ENCODE measurements around the gene SYNE2.

DNA sequence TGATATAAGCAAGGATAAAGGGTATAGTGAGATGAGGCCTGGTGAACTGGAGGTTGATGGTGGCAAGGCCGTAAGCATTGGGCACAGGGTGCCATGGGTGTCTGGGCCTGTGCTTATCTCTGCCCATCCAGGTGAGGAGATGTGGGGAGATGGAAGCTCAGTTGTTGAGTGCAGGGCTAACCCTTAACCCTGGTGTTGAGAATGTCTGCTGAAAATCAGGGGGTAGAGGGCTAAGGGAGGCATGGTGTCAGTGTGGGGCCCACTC is 86.1 kb downstream of the SYNE2 start:
- TF ChIP-seq, protein P1, sequence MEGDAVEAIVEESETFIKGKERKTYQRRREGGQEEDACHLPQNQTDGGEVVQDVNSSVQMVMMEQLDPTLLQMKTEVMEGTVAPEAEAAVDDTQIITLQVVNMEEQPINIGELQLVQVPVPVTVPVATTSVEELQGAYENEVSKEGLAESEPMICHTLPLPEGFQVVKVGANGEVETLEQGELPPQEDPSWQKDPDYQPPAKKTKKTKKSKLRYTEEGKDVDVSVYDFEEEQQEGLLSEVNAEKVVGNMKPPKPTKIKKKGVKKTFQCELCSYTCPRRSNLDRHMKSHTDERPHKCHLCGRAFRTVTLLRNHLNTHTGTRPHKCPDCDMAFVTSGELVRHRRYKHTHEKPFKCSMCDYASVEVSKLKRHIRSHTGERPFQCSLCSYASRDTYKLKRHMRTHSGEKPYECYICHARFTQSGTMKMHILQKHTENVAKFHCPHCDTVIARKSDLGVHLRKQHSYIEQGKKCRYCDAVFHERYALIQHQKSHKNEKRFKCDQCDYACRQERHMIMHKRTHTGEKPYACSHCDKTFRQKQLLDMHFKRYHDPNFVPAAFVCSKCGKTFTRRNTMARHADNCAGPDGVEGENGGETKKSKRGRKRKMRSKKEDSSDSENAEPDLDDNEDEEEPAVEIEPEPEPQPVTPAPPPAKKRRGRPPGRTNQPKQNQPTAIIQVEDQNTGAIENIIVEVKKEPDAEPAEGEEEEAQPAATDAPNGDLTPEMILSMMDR (IDR thresholded peaks at IDR 0.05; ENCODE audit: control extremely low read depth in 1 of 3, insufficient read depth in 1 of 3, low read depth in 1 of 3, low read length in 3 of 3) = no peak
- TF ChIP-seq CREB1 (IDR thresholded peaks at IDR 0.05) (no peak), HDAC2 (IDR thresholded peaks at IDR 0.05; ENCODE audit: borderline replicate concordance in 1 of 2, low read depth in 2 of 2, low read length in 2 of 2) (no peak), POLR2A (IDR thresholded peaks at IDR 0.05; ENCODE audit: control extremely low read depth in 1 of 2, low read depth in 2 of 2, low read length in 2 of 2) (no peak), RBBP5 (IDR thresholded peaks at IDR 0.05; ENCODE audit: borderline replicate concordance, low read depth, low read length) (no peak)
- TF ChIP-seq, protein P2, sequence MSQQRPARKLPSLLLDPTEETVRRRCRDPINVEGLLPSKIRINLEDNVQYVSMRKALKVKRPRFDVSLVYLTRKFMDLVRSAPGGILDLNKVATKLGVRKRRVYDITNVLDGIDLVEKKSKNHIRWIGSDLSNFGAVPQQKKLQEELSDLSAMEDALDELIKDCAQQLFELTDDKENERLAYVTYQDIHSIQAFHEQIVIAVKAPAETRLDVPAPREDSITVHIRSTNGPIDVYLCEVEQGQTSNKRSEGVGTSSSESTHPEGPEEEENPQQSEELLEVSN (IDR thresholded peaks at IDR 0.05) = no peak
- TF ChIP-seq, protein P3, sequence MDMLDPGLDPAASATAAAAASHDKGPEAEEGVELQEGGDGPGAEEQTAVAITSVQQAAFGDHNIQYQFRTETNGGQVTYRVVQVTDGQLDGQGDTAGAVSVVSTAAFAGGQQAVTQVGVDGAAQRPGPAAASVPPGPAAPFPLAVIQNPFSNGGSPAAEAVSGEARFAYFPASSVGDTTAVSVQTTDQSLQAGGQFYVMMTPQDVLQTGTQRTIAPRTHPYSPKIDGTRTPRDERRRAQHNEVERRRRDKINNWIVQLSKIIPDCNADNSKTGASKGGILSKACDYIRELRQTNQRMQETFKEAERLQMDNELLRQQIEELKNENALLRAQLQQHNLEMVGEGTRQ (IDR thresholded peaks at IDR 0.05; ENCODE audit: low read length) = no peak

Measured in H1 (cell line).